Neural progenitor cell (in vitro differentiated cells): ENCODE measurements around the gene LRP5.

Source experiments
- CTCF ChIP-seq: fragments of 200-600 bp; sonication (generic); IDR thresholded peaks from 2 replicates; pipeline ENCODE4 v1.5.1; 2017; ENCODE audit warnings: antibody characterized with exemption, mild to moderate bottlenecking
- EZH2 ChIP-seq: fragments of 200-600 bp; sonication (generic); IDR thresholded peaks from 2 replicates; pipeline ENCODE4 v1.6.1; 2017; ENCODE audit warnings: antibody characterized with exemption, mild to moderate bottlenecking, moderate library complexity

- TF ChIP-seq CTCF: no peak
- TF ChIP-seq EZH2: no peak
These were observed 2.7 kb upstream of the LRP5 start for GRCh38 chr11:68309621-68310185.
